ENCODE measurements around the gene DHCR24. TPM values are rescaled to one million over a fixed set of nuclear protein-coding genes. Genes with fewer than 3 reads are reported as not detected.

DHCR24 gene
- 10 to 100 TPM; 78.5 to 84.5 TPM for total RNA-seq

GRCh38 chr1:54886724-54887664 is at the start of gene DHCR24:
DHCR24 (minus strand) TSS chr1:54887195; CDS start chr1:54887119, 76 bp downstream.

GRCh38 chr1:54800899-54801759 is 85.9 kb downstream of the DHCR24 start, which contains the start of gene TTC22:
TTC22 (minus strand) TSS chr1:54801323; CDS start chr1:54801163, 160 bp downstream.

Other genes with a start within 250 kb of the DHCR24 start
- gene MROH7, start 245.4 kb downstream of the DHCR24 start, total RNA-seq, result not detected
- gene TTC4, start 171.3 kb downstream of the DHCR24 start, total RNA-seq, result 10 to 100 TPM; 18.0 to 18.5 TPM
- 1 to 10 TPM; 2.7 to 3.0 TPM for gene PARS2, start 122.7 kb downstream of the DHCR24 start, total RNA-seq
- 10 to 100 TPM in 1 of 2 experiments, 1 to 10 TPM in 1; 8.7 to 10.2 TPM for gene TTC22, start 85.9 kb downstream of the DHCR24 start, total RNA-seq
- gene TMEM61, start 93.4 kb upstream of the DHCR24 start, total RNA-seq, result not detected
- not detected for gene BSND, start 111.7 kb upstream of the DHCR24 start, total RNA-seq
- gene PCSK9, start 152.4 kb upstream of the DHCR24 start, total RNA-seq, result not detected

Measured in activated naive CD4-positive, alpha-beta T cell treated with anti-CD3 and anti-CD28 coated beads, Interleukin-2, amount 10 ng/mL, durations not matched to agents 5 hours and 36 hours (primary cell).